Measurements from ENCODE around the gene LRRC71. TPM values are rescaled to one million over a fixed set of nuclear protein-coding genes. Genes with fewer than 3 reads are reported as not detected.
A peak's percentile ranks its signal among the peaks of the same experiment; 100 is the strongest.

The LRRC71 gene
- total RNA-seq, 1 experiment from 2014 or later = 0.22 TPM

DNA sequence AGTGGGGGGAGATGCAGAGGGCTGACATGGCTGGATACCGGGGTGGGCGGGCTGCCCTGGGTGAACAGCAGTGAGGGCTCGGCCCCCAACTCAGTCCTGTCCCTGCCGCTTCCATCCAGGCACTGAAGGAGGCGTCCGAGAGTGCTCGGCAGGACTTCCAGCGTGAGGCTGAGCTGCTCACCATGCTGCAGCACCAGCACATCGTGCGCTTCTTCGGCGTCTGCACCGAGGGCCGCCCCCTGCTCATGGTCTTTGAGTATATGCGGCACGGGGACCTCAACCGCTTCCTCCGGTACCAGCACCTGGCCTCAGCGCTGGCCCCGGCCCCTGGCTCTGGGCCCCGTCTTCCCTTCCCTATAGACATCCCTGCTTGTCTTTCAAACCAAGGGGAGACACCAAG is 44.2 kb upstream of the LRRC71 start (continued):
- TF ChIP-seq, protein P1, sequence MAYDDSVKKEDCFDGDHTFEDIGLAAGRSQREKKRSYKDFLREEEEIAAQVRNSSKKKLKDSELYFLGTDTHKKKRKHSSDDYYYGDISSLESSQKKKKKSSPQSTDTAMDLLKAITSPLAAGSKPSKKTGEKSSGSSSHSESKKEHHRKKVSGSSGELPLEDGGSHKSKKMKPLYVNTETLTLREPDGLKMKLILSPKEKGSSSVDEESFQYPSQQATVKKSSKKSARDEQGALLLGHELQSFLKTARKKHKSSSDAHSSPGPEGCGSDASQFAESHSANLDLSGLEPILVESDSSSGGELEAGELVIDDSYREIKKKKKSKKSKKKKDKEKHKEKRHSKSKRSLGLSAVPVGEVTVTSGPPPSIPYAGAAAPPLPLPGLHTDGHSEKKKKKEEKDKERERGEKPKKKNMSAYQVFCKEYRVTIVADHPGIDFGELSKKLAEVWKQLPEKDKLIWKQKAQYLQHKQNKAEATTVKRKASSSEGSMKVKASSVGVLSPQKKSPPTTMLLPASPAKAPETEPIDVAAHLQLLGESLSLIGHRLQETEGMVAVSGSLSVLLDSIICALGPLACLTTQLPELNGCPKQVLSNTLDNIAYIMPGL (CRISPR knock-in tag; IDR thresholded peaks at IDR 0.05) = 0 out of 2 replicates have a peak, but pooled peaks have one; percentile 32
- peak; percentile 70; the same call in 1 of the 2 replicates for TF ChIP-seq FOXP1 (CRISPR knock-in tag; IDR thresholded peaks at IDR 0.05; ENCODE audit: borderline replicate concordance)
- TF ChIP-seq NFE2L1 (CRISPR knock-in tag; IDR thresholded peaks at IDR 0.05) = peak; percentile 51; the same call in 1 of the 2 replicates
- TF ChIP-seq, protein P2, sequence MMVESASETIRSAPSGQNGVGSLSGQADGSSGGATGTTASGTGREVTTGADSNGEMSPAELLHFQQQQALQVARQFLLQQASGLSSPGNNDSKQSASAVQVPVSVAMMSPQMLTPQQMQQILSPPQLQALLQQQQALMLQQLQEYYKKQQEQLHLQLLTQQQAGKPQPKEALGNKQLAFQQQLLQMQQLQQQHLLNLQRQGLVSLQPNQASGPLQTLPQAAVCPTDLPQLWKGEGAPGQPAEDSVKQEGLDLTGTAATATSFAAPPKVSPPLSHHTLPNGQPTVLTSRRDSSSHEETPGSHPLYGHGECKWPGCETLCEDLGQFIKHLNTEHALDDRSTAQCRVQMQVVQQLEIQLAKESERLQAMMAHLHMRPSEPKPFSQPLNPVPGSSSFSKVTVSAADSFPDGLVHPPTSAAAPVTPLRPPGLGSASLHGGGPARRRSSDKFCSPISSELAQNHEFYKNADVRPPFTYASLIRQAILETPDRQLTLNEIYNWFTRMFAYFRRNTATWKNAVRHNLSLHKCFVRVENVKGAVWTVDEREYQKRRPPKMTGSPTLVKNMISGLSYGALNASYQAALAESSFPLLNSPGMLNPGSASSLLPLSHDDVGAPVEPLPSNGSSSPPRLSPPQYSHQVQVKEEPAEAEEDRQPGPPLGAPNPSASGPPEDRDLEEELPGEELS (CRISPR knock-in tag; IDR thresholded peaks at IDR 0.05) = 0 out of 2 replicates have a peak, but pooled peaks have one; percentile 35
- TF ChIP-seq ZNF138 (CRISPR knock-in tag; conservative IDR thresholded peaks at IDR 0.05) = 0 out of 2 replicates have a peak, but pooled peaks have one; percentile 46
- TF ChIP-seq, protein P3, sequence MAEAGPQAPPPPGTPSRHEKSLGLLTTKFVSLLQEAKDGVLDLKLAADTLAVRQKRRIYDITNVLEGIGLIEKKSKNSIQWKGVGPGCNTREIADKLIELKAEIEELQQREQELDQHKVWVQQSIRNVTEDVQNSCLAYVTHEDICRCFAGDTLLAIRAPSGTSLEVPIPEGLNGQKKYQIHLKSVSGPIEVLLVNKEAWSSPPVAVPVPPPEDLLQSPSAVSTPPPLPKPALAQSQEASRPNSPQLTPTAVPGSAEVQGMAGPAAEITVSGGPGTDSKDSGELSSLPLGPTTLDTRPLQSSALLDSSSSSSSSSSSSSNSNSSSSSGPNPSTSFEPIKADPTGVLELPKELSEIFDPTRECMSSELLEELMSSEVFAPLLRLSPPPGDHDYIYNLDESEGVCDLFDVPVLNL (CRISPR knock-in tag; IDR thresholded peaks at IDR 0.05; ENCODE audit: borderline replicate concordance, low read depth) = no peak
- 0 out of 2 replicates have a peak, but pooled peaks have one; percentile 49 for TF ChIP-seq TP53 (CRISPR knock-in tag; IDR thresholded peaks at IDR 0.05)
- TF ChIP-seq, protein P4, sequence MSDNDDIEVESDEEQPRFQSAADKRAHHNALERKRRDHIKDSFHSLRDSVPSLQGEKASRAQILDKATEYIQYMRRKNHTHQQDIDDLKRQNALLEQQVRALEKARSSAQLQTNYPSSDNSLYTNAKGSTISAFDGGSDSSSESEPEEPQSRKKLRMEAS (CRISPR knock-in tag; IDR thresholded peaks at IDR 0.05) = peak; percentile 87

DNA sequence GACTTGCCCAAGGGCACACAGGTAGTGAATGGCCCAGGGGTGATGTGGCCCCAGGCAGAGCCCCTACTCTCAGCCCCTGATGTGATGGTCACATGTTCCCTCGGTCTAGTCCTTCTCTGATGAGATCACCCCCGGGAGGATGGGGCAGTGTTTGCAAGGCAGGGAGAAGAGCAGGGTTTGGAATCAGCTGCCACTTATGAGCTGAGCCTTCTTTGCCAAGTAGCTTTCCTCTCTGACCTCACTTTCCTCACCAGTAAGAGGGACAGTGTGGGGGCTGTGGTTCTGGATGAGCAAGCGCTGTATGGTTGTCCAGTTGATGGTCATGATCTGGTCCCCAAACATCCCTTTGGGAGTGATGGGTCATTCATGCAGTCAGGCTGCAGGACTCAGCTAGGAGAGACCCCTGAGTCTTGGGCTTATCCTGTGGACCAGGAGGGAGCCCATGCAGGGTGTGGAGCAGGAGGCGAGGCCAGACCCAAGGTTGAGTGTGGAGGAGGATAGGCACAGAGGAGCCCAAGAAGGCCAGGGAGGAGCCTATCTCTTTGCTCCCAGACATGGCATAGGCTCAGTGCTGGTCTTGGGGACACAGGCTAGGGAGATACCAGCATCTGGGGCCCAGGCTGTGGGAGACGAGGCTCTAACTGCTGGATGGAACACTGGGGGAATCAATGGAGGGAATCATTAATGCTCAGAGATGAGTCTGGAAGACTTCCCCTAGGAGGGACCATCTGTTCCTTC is 42.8 kb upstream of the LRRC71 start:
- Mint-ChIP-seq H3K27ac (no peak overlapping the region), H3K4me1 (peaks cover 4% of the 10 kb centered on the region)
- no peak for ATAC-seq
- TF ChIP-seq, protein P5, sequence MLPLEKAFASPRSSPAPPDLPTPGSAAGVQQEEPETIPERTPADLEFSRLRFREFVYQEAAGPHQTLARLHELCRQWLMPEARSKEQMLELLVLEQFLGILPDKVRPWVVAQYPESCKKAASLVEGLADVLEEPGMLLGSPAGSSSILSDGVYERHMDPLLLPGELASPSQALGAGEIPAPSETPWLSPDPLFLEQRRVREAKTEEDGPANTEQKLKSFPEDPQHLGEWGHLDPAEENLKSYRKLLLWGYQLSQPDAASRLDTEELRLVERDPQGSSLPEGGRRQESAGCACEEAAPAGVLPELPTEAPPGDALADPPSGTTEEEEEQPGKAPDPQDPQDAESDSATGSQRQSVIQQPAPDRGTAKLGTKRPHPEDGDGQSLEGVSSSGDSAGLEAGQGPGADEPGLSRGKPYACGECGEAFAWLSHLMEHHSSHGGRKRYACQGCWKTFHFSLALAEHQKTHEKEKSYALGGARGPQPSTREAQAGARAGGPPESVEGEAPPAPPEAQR (CRISPR knock-in tag; IDR thresholded peaks at IDR 0.05) = no peak
- no peak for TF ChIP-seq ESRRA (CRISPR knock-in tag; IDR thresholded peaks at IDR 0.05; ENCODE audit: borderline replicate concordance)
- TF ChIP-seq, protein P6, sequence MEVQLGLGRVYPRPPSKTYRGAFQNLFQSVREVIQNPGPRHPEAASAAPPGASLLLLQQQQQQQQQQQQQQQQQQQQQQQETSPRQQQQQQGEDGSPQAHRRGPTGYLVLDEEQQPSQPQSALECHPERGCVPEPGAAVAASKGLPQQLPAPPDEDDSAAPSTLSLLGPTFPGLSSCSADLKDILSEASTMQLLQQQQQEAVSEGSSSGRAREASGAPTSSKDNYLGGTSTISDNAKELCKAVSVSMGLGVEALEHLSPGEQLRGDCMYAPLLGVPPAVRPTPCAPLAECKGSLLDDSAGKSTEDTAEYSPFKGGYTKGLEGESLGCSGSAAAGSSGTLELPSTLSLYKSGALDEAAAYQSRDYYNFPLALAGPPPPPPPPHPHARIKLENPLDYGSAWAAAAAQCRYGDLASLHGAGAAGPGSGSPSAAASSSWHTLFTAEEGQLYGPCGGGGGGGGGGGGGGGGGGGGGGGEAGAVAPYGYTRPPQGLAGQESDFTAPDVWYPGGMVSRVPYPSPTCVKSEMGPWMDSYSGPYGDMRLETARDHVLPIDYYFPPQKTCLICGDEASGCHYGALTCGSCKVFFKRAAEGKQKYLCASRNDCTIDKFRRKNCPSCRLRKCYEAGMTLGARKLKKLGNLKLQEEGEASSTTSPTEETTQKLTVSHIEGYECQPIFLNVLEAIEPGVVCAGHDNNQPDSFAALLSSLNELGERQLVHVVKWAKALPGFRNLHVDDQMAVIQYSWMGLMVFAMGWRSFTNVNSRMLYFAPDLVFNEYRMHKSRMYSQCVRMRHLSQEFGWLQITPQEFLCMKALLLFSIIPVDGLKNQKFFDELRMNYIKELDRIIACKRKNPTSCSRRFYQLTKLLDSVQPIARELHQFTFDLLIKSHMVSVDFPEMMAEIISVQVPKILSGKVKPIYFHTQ (CRISPR knock-in tag; IDR thresholded peaks at IDR 0.05) = no peak
- TF ChIP-seq, protein P7, sequence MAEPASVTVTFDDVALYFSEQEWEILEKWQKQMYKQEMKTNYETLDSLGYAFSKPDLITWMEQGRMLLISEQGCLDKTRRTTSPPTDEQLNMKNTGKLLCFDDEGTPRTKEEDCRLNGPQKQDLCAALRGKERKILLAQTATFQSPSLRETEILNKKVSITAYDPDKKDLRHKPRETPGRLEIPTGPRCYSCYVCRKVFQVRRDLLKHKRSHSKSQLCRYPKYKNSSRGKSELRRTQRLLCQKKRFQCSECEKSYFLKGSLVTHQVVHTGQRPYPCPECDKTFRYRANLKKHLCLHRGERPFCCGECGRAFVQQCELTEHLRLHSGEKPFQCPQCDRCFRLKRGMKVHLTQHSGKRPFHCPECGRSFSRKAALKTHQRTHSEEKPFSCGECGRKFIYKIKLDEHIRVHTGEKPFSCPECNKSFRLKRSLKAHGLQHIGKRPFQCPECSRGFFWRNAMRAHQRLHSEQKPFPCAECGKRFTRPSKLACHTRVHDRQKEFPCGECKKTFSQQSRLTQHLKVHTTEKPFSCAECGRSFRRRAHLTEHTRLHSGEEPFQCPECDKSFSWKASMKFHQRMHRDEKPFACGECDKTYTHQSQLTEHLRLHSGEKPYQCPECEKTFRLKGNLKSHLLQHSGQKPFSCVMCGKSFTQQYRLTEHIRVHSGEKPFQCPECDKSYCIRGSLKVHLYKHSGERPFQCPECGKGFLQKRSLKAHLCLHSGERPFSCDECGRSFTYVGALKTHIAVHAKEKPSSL (CRISPR knock-in tag; conservative IDR thresholded peaks at IDR 0.05) = no peak
- TF ChIP-seq, protein P8, sequence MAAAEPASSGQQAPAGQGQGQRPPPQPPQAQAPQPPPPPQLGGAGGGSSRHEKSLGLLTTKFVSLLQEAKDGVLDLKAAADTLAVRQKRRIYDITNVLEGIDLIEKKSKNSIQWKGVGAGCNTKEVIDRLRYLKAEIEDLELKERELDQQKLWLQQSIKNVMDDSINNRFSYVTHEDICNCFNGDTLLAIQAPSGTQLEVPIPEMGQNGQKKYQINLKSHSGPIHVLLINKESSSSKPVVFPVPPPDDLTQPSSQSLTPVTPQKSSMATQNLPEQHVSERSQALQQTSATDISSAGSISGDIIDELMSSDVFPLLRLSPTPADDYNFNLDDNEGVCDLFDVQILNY (CRISPR knock-in tag; IDR thresholded peaks at IDR 0.05) = no peak
- TF ChIP-seq ZNF232 (CRISPR knock-in tag; IDR thresholded peaks at IDR 0.05) = no peak
- TF ChIP-seq, protein P9, sequence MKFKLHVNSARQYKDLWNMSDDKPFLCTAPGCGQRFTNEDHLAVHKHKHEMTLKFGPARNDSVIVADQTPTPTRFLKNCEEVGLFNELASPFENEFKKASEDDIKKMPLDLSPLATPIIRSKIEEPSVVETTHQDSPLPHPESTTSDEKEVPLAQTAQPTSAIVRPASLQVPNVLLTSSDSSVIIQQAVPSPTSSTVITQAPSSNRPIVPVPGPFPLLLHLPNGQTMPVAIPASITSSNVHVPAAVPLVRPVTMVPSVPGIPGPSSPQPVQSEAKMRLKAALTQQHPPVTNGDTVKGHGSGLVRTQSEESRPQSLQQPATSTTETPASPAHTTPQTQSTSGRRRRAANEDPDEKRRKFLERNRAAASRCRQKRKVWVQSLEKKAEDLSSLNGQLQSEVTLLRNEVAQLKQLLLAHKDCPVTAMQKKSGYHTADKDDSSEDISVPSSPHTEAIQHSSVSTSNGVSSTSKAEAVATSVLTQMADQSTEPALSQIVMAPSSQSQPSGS (CRISPR knock-in tag; IDR thresholded peaks at IDR 0.05; ENCODE audit: borderline replicate concordance, low read depth) = no peak
- no peak for TF ChIP-seq SMAD4 (CRISPR knock-in tag; IDR thresholded peaks at IDR 0.05)
- TF ChIP-seq, protein P10, sequence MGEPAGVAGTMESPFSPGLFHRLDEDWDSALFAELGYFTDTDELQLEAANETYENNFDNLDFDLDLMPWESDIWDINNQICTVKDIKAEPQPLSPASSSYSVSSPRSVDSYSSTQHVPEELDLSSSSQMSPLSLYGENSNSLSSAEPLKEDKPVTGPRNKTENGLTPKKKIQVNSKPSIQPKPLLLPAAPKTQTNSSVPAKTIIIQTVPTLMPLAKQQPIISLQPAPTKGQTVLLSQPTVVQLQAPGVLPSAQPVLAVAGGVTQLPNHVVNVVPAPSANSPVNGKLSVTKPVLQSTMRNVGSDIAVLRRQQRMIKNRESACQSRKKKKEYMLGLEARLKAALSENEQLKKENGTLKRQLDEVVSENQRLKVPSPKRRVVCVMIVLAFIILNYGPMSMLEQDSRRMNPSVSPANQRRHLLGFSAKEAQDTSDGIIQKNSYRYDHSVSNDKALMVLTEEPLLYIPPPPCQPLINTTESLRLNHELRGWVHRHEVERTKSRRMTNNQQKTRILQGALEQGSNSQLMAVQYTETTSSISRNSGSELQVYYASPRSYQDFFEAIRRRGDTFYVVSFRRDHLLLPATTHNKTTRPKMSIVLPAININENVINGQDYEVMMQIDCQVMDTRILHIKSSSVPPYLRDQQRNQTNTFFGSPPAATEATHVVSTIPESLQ (CRISPR knock-in tag; IDR thresholded peaks at IDR 0.05) = no peak

More for the DNA sequence above, 42.8 kb upstream of the LRRC71 start:
- no peak for DNase-seq (ENCODE audit: low spot score)
- no peaks in the 10 kb centered on the region for H3K36me3 Mint-ChIP-seq
- CTCF ChIA-PET = interaction anchor here (1.3 to 5.1 kb wide), 7 partner anchors 8 to 187 kb away, joined by 3 to 59 read pairs (median 14); partner anchors contain the start of gene NTRK1
- no peaks in the 10 kb centered on the region for H3K9me3 Mint-ChIP-seq
- POLR2A ChIA-PET = no interaction called here
- no peak overlapping the region for H3K4me3 Mint-ChIP-seq
- peaks cover 29% of the 10 kb centered on the region for H3K27me3 Mint-ChIP-seq (ENCODE audit: low read depth)
